NK-92 (cell line): ENCODE results near the gene APC.
A peak's percentile ranks its signal among the peaks of the same experiment; 100 is the strongest.
"Not testable (repeated sequence)": the region's sequence is repeated elsewhere in the genome, so short reads cannot be mapped to it uniquely, and the experiment has no call there.

Experiments
- DNase-seq: peaks from one replicate; lab custom pipeline; 2025; ENCODE audit not compliant: unreplicated experiment; lab: John Stamatoyannopoulos, UW

The APC gene

GRCh38 chr5:112848116-112848811, 110.6 kb downstream of the APC start:
- DNase-seq: no peak

- DNase-seq: no peak
Observed at GRCh38 chr5:112849912-112850311, 112.2 kb downstream of the APC start.

GRCh38 chr5:112854651-112855050, 117.0 kb downstream of the APC start:
- DNase-seq: no peak

- DNase-seq: no peak
Observed at GRCh38 chr5:112857866-112858265, 120.2 kb downstream of the APC start.

- DNase-seq: not testable (repeated sequence)
Observed at GRCh38 chr5:112860571-112860928, 122.9 kb downstream of the APC start.

GRCh38 chr5:112860929-112861637, 123.4 kb downstream of the APC start, which contains the start of gene SRP19:
SRP19 (plus strand) TSS chr5:112861287; CDS start chr5:112861377, 90 bp downstream.
- DNase-seq: peak; percentile 30

- no peak for DNase-seq
Observed at GRCh38 chr5:112861638-112861985, 123.9 kb downstream of the APC start.

- DNase-seq: no peak
Observed at GRCh38 chr5:112862085-112862484, 124.4 kb downstream of the APC start.

- no peak for DNase-seq
Observed at GRCh38 chr5:112863549-112863948, 125.9 kb downstream of the APC start.

- no peak for DNase-seq
Observed at GRCh38 chr5:112865128-112865527, 127.4 kb downstream of the APC start.

- no peak for DNase-seq
Observed at GRCh38 chr5:112866739-112867138, 129.1 kb downstream of the APC start.

- DNase-seq: no peak
Observed at GRCh38 chr5:112867411-112867810, 129.7 kb downstream of the APC start.

- DNase-seq: no peak
Observed at GRCh38 chr5:112869948-112870347, 132.3 kb downstream of the APC start.

- DNase-seq: no peak
Observed at GRCh38 chr5:112870966-112871365, 133.3 kb downstream of the APC start.

- DNase-seq: no peak
Observed at GRCh38 chr5:112876362-112876761, 138.7 kb downstream of the APC start.

GRCh38 chr5:112878101-112878500, 140.4 kb downstream of the APC start:
- DNase-seq: no peak

GRCh38 chr5:112878760-112879159, 141.1 kb downstream of the APC start:
- DNase-seq: no peak

GRCh38 chr5:112880219-112880964, 142.7 kb downstream of the APC start:
- no peak for DNase-seq

- DNase-seq: no peak
Observed at GRCh38 chr5:112883192-112883591, 145.5 kb downstream of the APC start.

GRCh38 chr5:112885001-112885400, 147.3 kb downstream of the APC start:
- no peak for DNase-seq

GRCh38 chr5:112886975-112887374, 149.3 kb downstream of the APC start:
- no peak for DNase-seq

- not testable (repeated sequence) for DNase-seq
Observed at GRCh38 chr5:112892066-112892465, 154.4 kb downstream of the APC start.
